HG02678 (cell line): ENCODE measurements around the gene RNF167.

Experiments
- ATAC-seq: cut with Tn5 transposase; IDR thresholded peaks from one replicate; pipeline ENCODE4 v1.9.1; 2021; ENCODE audit warnings: mild to moderate bottlenecking, moderate library complexity; ENCODE audit not compliant: unreplicated experiment

The RNF167 gene

DNA sequence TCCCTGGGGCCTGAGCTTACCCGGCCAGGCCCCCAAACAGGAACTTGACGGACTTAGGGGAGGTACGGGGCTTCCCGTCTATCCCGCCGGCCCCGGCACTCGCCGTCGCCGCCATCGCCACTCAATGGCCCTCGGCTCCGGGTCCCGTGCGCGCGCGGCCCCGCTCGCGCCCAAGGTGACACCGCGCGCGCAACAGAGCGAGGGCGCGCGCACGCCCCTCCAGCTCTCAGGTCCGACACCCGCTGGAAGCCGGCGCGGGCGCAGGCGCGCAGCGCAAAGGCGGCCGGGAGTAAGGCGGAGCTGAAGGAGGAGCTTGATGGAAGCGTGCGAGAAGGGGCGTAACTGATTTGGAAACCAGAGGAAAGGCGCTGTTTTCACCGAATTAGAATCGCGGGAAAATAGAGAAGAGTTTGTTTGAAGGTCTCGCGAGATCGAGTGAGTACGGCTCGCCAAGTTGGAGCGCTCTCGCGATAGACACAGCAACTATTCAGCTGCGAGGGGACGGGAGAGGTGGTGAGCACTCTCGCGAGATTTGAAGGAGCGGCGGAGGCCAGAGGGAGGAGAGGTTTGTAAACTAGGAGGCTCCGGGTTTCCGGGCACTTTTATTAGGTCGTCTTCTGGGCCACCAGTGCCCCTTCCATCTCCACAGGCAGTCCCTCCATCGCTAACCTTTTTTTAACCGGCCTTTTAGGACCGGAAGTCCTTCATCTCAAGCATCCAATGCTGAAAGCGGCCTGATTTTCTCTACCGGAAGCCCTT, at the start of gene RNF167, which contains the start of gene SLC25A11:
RNF167 (plus strand) TSS at position 473 of the 759 bp plus-strand sequence. CDS start 642 bp downstream, outside the sequence.
SLC25A11 (minus strand) TSS at position 251 of the 759 bp plus-strand sequence; CDS start at position 115, 136 bp downstream.
- ATAC-seq, result peak; percentile 77

DNA sequence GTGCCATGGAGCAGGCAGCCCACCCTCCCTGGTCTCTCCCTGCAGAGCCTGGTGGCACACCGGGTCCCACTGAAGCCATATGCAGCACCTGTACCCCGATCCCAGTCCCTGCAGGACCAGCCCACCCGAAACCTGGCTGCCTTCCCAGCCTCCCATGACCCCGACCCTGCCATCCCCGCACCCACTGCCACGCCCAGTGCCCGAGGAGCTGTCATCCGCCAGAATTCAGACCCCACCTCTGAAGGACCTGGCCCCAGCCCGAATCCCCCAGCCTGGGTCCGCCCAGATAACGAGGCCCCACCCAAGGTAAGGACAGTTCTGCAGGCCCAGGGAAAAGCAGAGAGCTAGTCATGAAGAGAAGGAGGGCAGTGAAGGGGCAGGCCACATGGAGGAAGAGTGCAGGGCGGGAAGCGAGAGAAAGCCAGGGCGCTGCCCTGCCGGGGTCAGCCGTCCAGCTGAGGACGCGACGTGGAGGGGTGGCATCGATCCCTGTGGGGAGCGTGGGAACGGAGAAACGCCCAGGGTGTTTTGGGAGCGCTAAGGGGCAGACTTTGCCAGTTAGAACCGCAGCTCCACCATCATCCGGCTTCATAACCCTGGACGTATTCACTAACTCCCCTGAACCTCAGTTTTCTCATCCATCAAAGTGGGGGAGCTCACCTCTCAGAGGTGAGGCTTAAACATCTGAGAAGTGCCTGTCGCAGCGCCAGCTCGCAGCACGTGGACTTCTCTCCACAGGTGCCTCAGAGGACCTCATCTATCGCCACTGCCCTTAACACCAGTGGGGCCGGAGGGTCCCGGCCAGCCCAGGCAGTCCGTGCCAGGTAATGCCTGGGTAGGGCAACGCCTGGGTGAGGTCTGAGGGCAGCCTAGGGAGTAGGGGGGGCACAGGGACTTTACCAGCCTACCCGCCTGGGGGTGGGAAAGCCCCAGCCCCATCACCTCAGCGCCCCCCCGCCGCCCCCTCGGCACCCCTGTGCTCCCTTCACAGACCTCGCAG, 48.4 kb upstream of the RNF167 start:
- no peak for ATAC-seq

DNA sequence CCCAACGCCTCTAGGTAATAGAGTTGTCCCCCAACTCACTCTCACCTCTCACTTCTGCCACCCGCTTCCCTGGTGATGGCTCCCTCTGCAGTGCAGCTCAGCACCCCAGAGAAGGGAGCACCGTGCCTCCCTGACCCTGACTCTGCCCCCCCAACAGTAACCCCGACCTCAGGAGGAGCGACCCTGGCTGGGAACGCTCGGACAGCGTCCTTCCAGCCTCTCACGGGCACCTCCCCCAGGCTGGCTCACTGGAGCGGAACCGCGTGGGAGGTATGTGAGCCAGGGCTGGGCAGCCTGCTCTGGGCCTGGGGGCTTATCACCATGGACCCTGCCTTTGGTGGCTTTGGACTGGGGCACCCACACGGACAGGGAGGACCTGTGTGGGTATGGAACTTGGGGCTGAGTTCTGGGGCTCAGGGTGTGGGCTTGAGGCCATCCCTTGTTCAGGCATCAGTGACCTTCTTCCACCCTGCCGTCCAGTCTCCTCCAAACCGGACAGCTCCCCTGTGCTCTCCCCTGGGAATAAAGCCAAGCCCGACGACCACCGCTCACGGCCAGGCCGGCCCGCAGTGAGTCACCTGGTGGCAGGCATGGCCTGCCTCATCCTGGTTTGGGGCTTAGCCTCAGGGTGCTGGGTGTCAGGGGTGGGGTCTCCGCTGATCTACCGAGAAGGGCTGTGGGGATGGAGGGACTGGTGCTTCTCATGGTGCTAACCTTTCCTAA, 47.4 kb upstream of the RNF167 start:
- no peak for ATAC-seq

DNA sequence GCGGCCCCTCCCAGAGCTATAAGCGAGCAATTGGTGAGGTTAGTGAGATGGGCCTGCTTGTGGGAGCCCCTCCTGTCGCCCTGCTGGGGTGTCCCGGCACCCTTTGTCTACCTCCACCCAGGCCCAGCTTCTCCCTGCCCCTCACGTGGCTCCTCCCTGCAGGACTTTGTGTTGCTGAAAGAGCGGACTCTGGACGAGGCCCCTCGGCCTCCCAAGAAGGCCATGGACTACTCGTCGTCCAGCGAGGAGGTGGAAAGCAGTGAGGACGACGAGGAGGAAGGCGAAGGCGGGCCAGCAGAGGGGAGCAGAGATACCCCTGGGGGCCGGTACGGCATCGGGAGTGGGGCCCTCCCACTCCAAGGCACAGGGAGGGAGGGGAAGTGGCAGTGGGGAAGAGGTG, 46.8 kb upstream of the RNF167 start:
- no peak for ATAC-seq

DNA sequence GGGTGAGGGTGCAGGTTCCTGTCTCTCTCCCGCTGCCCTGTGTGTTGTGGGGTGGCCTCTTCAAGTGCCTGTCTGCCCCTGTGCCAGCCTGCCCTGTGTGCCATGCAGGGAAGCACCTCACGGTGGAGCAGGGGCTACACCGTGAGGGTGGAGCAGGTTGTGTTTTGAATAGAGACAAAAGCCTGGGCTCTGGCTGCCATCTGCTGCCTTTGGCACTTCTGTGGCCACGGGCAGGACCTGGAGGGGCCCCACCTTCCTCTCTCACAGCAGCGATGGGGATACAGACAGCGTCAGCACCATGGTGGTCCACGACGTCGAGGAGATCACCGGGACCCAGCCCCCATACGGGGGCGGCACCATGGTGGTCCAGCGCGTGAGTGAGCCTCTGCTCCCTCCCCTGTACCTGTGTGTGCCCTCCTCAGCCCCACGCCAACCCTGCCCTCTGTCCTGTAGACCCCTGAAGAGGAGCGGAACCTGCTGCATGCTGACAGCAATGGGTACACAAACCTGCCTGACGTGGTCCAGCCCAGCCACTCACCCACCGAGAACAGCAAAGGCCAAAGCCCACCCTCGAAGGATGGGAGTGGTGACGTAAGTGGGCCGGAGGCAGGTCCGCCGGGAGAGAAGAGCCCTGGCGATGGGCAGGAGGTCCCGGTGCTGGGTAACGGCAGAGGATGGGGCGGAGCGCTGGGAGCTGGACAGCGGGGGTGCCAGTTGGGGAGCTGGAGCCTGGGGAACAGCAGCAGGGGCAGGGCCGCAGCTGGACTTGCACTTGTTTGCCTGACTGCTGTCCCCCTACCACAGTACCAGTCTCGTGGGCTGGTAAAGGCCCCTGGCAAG, 46.1 kb upstream of the RNF167 start:
- no peak for ATAC-seq

DNA sequence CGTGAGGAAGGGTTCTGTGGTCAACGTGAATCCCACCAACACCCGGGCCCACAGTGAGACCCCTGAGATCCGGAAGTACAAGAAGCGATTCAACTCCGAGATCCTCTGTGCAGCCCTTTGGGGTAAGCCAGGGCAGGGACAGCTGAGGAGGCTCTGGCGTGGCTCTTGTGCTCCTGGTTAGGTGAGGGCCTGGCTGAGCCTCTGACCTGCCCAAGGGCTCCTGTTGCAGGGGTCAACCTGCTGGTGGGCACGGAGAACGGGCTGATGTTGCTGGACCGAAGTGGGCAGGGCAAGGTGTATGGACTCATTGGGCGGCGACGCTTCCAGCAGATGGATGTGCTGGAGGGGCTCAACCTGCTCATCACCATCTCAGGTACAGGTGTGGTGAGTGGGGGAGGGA, 44.9 kb upstream of the RNF167 start:
- no peak for ATAC-seq

DNA sequence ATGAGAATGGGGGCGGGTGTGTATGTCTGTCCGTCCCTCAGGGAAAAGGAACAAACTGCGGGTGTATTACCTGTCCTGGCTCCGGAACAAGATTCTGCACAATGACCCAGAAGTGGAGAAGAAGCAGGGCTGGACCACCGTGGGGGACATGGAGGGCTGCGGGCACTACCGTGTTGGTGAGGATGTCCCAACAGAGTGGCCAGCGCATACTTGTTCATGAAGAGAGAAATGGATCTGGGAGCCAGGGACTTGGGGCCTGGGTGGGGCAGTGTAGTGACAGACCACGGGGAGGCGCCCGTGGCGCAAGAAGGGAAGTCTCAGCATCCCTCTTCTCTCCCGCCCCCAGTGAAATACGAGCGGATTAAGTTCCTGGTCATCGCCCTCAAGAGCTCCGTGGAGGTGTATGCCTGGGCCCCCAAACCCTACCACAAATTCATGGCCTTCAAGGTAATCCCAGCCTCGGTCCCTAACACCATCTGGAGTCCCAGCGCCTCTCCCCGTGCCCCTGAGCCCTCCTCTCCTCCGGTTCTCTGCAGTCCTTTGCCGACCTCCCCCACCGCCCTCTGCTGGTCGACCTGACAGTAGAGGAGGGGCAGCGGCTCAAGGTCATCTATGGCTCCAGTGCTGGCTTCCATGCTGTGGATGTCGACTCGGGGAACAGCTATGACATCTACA, 44.3 kb upstream of the RNF167 start:
- ATAC-seq, result no peak

DNA sequence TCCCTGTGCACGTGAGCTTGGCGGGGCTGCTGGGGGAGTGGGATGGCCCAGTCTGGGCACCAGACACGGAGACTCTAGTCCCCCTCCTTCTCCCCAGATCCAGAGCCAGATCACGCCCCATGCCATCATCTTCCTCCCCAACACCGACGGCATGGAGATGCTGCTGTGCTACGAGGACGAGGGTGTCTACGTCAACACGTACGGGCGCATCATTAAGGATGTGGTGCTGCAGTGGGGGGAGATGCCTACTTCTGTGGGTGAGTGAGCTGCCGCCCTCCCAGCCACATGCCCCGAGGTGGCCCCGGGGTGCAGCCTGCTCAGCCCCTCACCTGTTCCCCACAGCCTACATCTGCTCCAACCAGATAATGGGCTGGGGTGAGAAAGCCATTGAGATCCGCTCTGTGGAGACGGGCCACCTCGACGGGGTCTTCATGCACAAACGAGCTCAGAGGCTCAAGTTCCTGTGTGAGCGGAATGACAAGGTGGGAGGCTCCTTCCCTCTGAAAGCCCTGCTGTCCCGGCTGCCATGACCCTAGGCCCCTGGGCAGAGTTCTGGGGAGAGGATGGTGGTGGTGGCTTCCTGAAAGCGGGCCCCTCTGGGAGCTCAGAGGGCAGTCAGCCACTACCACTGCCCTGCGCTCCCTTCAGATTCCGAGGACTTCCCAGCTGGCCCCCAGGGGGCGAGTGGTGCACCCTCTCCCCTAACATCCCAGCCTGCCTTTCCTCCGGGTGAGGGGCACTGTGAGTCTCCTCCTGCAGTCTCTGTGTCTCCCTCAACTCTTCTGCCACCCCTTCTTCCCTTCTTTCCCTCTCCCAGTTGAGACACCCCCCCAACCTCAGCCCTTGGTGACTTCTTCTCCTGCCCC, 43.5 kb upstream of the RNF167 start:
- no peak for ATAC-seq

DNA sequence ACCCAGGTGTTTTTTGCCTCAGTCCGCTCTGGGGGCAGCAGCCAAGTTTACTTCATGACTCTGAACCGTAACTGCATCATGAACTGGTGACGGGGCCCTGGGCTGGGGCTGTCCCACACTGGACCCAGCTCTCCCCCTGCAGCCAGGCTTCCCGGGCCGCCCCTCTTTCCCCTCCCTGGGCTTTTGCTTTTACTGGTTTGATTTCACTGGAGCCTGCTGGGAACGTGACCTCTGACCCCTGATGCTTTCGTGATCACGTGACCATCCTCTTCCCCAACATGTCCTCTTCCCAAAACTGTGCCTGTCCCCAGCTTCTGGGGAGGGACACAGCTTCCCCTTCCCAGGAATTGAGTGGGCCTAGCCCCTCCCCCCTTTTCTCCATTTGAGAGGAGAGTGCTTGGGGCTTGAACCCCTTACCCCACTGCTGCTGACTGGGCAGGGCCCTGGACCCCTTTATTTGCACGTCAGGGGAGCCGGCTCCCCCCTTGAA, 42.8 kb upstream of the RNF167 start:
- no peak for ATAC-seq

DNA sequence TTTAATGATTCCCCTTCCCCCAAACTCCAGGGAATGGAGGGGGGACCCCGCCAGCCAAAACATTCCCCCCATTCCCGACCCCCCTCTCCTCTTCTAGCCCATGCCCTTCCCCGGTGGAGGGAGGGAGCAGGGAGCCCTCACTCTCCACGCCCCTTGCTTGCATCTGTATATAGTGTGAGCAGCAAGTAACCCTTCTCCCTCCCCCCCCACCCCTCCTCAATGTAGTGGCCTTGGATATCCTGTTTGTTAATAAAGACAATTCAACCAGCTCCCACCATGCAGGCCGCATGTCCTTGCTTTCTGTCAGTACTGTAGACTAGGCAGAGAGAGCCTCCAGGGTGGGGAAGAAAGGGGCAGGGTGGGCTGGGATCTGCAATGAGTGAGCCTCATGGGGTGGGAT, 42.3 kb upstream of the RNF167 start:
- no peak for ATAC-seq

DNA sequence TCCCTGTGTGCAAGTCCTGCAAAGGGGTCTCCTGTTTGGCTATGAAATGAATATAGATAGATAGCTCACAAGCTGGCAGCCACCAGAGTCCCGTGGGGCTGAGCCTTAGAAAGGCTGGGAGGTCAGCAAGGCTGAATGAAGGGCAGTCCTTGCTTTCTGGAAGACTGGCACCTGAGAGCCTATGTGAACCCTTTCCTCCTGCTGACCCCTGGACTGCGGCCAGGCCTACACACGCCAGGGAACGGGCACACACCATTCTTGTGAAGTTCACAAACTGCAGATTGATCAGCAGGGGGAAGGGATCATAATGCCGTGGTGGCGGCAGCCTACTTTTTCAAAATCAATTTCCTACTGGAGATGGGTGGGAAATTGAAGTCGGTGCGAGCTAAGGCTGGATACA, 41.7 kb upstream of the RNF167 start:
- no peak for ATAC-seq

DNA sequence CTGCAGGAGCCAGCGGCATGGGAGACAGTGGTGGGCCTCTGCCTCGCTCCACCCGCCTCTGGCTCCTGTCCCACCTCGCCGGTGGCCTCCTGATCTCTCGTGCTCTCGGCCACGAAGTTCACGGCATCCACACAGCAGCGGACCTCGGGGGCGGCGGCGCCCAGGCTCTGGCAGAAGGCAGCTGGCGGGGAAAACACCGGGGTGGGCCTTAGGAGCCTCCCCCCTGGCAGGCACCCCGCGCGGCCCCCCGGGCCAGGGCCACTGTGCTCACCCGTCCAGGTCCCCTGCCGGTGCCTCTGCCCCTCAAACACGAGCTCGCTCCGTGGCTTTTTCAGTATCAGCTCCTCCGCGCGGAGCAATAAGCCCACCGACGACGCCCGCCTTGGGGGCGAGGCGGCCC, 41.1 kb upstream of the RNF167 start:
- peak; percentile 6 for ATAC-seq

DNA sequence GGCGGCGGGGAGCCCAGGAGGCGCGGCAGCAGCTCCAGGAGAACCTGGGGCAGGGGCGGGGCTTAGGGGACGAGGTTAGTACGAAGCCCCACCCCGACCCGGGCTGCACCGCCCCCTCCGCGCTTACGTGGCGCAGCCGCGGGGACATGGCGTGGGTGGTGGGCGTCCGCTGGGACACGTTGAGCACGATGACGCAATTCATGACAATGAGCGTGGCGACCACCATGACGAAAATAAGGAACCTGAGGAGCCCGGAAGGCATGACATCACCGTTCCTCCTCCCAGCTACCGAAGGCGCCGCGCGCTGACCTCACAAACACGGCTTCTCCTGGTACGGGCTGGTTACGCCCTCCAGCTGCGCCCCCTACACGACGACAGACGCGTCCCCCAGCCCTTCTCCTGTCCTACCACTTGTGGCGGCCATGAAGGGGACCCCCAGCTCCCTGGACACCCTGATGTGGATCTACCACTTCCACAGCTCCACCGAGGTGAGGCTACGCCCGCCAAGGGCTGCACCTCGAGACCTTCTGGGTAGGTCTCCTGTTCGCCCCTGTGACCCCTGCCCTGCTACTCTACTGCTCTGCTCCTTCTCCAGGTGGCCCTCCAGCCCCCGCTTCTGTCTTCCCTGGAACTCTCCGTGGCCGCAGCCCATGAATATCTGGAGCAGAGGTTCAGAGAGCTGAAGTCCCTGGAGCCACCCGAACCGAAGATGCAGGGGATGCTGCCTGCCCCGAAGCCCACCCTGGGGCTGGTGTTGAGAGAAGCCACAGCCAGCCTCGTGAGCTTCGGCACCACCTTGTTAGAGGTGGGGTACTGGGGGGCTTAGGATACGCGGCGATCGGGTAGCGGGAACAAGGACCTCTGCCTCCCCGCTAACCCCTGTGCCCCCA, 40.5 kb upstream of the RNF167 start, which contains the start of gene C17orf107:
C17orf107 (plus strand) TSS at position 196 of the 890 bp plus-strand sequence; CDS start at position 423, 227 bp downstream.
- peak; percentile 66 for ATAC-seq

DNA sequence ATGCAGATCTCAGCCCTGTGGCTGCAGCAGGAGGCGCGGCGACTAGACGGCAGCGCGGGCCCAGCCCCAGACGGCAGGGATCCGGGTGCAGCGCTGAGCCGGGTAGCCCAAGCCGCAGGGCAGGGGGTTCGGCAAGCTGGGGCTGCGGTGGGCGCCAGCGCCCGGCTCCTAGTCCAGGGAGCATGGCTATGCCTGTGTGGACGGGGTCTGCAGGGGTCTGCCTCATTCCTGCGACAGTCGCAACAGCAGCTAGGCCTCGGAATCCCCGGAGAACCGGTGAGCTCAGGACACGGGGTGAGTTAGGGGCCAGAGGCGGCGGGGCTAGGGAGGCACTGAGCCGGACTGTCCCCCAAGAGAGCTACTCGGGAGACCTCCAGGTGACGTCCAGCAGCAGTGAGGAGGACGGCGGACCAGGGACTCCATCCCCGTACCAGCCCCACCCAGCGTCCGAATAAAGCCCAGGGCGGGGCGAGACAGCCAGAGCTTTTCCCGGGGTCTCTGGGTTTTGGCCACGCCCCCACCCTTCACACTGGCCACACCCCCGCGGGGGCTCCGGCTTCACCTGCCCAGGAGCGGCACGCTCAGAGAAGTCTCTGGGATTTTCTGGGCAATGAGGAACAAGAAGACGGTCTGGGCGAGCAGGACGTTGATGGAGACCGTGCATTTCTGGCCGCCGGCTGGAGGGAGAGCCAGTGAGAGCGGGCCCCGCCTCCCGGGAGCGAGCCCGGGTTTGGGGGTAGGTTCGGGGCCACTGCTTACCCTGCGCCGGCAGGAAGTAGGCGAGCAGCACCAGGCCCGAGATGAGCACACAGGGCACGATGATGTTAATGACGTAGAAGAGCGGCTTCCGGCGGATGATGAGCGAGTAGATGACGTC, 39.6 kb upstream of the RNF167 start:
- no peak for ATAC-seq

DNA sequence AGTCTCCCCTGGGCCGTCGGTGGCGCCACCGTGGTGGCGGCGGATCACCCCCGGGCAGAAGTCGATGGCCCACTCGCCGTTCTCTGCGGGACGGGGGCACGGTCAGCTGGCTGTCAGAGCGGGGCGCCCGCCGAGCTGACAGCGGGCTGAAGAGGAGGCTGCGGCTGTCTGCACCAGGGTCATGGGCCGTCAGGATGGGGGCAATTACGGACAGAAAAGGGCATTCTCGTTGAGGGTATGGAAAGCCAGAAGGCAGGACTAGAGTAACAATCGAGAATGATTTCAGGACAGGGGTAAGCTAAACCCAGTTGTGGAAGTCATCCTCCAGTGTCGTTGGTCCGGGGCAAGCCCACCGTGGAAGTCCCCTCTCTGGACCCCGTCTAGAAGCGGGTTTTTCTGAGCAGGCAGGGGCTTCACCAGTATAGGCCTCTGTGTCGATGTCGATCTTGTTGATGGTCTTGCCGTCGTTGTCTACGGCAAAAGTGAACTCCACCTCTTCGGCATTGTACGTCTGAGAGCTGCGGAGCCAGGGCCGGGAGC, 38.9 kb upstream of the RNF167 start:
- no peak for ATAC-seq
